AG10803 (cell line): Measurements from ENCODE around the gene CD6.

ENCODE experiments used
- DNase-seq: peaks from one replicate; pipeline ENCODE4 v3.0.0; 2010; ENCODE audit warnings: low read depth
- H3K4me3 ChIP-seq: 2 replicates; pipeline ENCODE4 v1.5.1; 2011; ENCODE audit warnings: mild to moderate bottlenecking, low read length, control low read depth
- CTCF ChIP-seq: conservative IDR thresholded peaks from 2 replicates; pipeline ENCODE4 v1.5.1; 2011; ENCODE audit warnings: mild to moderate bottlenecking, low read length, control low read depth, inconsistent platforms

CD6 gene

DNA sequence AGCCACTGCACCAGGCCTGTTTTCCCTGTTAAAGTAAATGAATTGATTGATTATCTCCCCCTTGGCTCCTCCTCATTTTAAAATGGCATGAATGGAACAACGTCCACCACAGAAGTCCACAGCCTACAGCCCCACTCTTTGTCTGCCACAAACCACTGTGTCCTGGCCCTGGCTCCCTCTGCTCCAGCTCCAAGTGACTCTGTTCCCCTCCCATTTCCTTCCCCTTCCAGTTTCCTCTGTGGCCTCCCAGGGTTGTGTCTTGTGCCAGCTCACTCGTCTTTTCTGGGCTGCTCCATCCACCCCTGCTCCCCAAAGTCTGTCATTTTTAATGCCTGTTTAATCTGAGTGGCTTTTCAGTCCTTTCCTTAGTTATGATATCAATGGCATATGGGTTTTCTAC is 78.4 kb downstream of the CD6 start:
- no peak for DNase-seq
- H3K4me3 ChIP-seq = no peak overlapping the region
- no peak for TF ChIP-seq CTCF

- DNase-seq = no peak
- TF ChIP-seq CTCF = no peak
Observed at GRCh38 chr11:61052182-61052972, 80.9 kb downstream of the CD6 start.

GRCh38 chr11:61053191-61053590 is 81.7 kb downstream of the CD6 start:
- no peak for TF ChIP-seq CTCF
- H3K4me3 ChIP-seq = no peak overlapping the region
- no peak for DNase-seq

More at GRCh38 chr11:61052182-61052972, 80.9 kb downstream of the CD6 start:
- no peak overlapping the region for H3K4me3 ChIP-seq

DNA sequence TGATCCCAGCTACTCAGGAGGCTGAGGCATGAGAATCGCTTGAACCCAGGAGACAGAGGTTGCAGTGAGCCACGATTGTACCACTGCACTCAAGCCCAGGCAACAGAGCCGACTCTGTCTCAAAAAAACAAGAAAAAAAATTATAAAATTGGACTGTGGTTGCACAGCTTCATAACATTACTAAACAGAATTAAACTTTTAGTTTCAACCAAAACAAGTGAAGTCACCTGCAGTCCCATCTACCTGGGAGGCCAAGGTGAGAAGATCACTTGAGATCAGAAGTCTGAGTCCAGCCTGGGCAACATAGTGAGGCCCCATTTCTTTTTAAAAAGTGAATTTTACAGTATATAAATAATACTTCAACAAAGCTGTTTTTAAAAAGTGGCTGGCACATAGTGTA is 83.0 kb downstream of the CD6 start:
- TF ChIP-seq CTCF = no peak
- H3K4me3 ChIP-seq = no peak overlapping the region
- no peak for DNase-seq

GRCh38 chr11:61054927-61055562 is 83.6 kb downstream of the CD6 start:
- TF ChIP-seq CTCF = no peak
- DNase-seq = no peak
- no peak overlapping the region for H3K4me3 ChIP-seq

GRCh38 chr11:61055776-61056175 is 84.3 kb downstream of the CD6 start:
- no peak for TF ChIP-seq CTCF
- H3K4me3 ChIP-seq = no peak overlapping the region
- DNase-seq = no peak

GRCh38 chr11:61056571-61056970 is 85.1 kb downstream of the CD6 start:
- no peak for TF ChIP-seq CTCF
- no peak overlapping the region for H3K4me3 ChIP-seq
- DNase-seq = no peak
